HepG2 (cell line): ENCODE results near the gene PEX11B. TPM values are rescaled to one million over a fixed set of nuclear protein-coding genes. Genes with fewer than 3 reads are reported as not detected.

ENCODE experiments used
- ARNT2 ChIP-seq: sonication (generic); formaldehyde crosslinking; IDR thresholded peaks from 2 replicates; pipeline ENCODE4 v1.8.0; 2022; ENCODE audit warnings: mild to moderate bottlenecking, low read depth, missing genetic modification reagents, moderate library complexity
- ELF1 ChIP-seq: sonication (generic); formaldehyde crosslinking; IDR thresholded peaks from 2 replicates; pipeline ENCODE4 v1.4.0; 2020; ENCODE audit warnings: missing genetic modification reagents
- KLF16 ChIP-seq, 2 experiments: sonication (generic) in 1 of 2; formaldehyde crosslinking in 1 of 2; IDR thresholded peaks; 2 replicates each; pipeline versions ENCODE4 v1.6.1 to v1.8.0; 2016 to 2023; ENCODE audit warnings: missing genetic modification reagents in 2 of 2, missing compliant biosample characterization in 1 of 2
- MAFK ChIP-seq, 2 experiments: IDR thresholded peaks in 1 of 2; conservative IDR thresholded peaks in 1 of 2; 2 replicates each; pipeline ENCODE4 v1.6.1; 2011; ENCODE audit warnings: improper control_type of control experiment in 2 of 2, low read length in 2 of 2
- SP5 ChIP-seq: IDR thresholded peaks from 2 replicates; pipeline ENCODE4 v1.6.1; 2016; ENCODE audit warnings: low read depth, borderline replicate concordance
- ZKSCAN8 ChIP-seq: IDR thresholded peaks from 2 replicates; pipeline ENCODE4 v1.6.1; 2016; ENCODE audit warnings: borderline replicate concordance, missing genetic modification reagents, missing compliant biosample characterization
- ZMYM4 ChIP-seq: sonication (generic); formaldehyde crosslinking; IDR thresholded peaks from 2 replicates; pipeline ENCODE4 v1.8.1; 2023; ENCODE audit warnings: mild to moderate bottlenecking, missing genetic modification reagents
- ZSCAN30 ChIP-seq: sonication (generic); formaldehyde crosslinking; IDR thresholded peaks from 2 replicates; pipeline ENCODE4 v1.5.0; 2020; ENCODE audit warnings: mild to moderate bottlenecking, missing genetic modification reagents
- polyA plus RNA-seq, 8 experiments: library from polyadenylated mRNA; depleted of rRNA in 3 of 8; stranded (reverse) in 7 of 8; unstranded in 1 of 8; fragments of >200 nt; fragmentation: Illumina TruSeq in 4 of 8; extraction: Trizol in 4 of 8; gene quantifications; 2 replicates each; pipeline versions ENCODE4 v1.2.1 to v1.2.3, GENCODE V29; 2011 to 2016; ENCODE audit warnings: low read depth in 4 of 8, missing spikeins in 1 of 8, mixed read lengths in 1 of 8; ENCODE audit not compliant: insufficient read depth in 1 of 8
- total RNA-seq, 5 experiments: library from RNA; depleted of rRNA; stranded (reverse); fragments of >200 nt; fragmentation: Illumina TruSeq; extraction: Trizol; gene quantifications; 2 replicates each; pipeline ENCODE4 v1.2.3, GENCODE V29; 2016; ENCODE audit warnings: low read depth in 1 of 5
- TF ChIP-seq, protein P1 (sequence below): sonication (generic); formaldehyde crosslinking; IDR thresholded peaks from 2 replicates; pipeline ENCODE4 v1.9.0; 2021; ENCODE audit warnings: missing genetic modification reagents, mild to moderate bottlenecking, borderline replicate concordance
- TF ChIP-seq, protein P2 (sequence below): sonication (generic); formaldehyde crosslinking; IDR thresholded peaks from 2 replicates; pipeline ENCODE4 v1.4.0; 2020; ENCODE audit warnings: missing genetic modification reagents
- TF ChIP-seq, protein P3 (sequence below): sonication (generic); formaldehyde crosslinking; IDR thresholded peaks from 2 replicates; pipeline ENCODE4 v1.4.0; 2020; ENCODE audit warnings: missing genetic modification reagents

The PEX11B gene
- total and polyA plus RNA-seq, 2 of the 13 experiments (the other 11 are each of a cell fraction or from before 2014, with no cell fraction given), result 21.6 to 48.4 TPM

DNA sequence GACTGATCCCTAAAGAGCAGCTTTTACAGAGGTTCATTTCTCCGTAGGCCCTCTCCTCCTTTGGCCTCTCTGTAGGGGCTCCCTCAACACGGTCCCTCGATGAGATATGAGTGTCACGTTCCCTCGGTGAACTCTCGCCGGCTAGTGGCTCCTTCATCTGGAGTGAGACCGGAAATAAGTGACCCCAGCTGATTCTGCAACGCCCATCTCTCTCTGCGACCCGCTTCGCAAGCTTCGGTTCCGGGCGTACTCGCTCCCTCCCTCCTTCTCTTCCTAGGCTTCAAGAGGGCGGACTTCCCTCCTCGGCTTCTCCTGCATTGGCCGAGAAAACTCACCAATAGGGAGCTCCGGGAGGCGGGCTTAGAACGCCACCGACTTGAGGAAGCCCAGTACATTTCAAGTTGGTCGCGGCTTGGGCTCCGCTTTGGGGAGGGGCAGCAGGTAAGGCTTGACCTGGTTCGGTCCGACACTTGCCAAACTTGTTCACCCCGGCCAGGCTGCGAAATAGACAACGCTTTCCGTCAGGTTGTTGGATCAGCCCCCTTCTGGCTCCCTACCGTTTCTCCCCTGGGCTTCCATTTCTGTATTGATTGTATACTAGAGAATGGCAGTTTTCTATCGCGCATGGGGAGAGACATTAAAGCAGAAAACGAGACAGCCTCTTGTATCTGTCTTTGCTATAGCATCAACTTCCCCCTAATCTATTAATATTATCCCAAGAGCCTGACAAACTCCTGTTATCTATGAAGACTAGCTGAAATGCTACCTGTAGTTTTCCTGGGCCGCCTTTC lies 46.0 kb upstream of the PEX11B start, which contains the start of the genes ANKRD34A and POLR3GL (continued):
- TF ChIP-seq, protein P1, sequence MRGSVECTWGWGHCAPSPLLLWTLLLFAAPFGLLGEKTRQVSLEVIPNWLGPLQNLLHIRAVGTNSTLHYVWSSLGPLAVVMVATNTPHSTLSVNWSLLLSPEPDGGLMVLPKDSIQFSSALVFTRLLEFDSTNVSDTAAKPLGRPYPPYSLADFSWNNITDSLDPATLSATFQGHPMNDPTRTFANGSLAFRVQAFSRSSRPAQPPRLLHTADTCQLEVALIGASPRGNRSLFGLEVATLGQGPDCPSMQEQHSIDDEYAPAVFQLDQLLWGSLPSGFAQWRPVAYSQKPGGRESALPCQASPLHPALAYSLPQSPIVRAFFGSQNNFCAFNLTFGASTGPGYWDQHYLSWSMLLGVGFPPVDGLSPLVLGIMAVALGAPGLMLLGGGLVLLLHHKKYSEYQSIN, result no peak
- no peak for TF ChIP-seq SP5 (CRISPR knock-in tag)
- peak; percentile 24; the same call in 1 of the 2 replicates for TF ChIP-seq ZMYM4
- TF ChIP-seq ZKSCAN8 (CRISPR knock-in tag), result 0 out of 2 replicates have a peak, but pooled peaks have one; percentile 27
- TF ChIP-seq KLF16 (CRISPR knock-in tag; IDR thresholded peaks at IDR 0.05), result peak in 1 of 2 experiments; percentile 74; a peak in 2 of 4 replicates
- no peak for TF ChIP-seq ZSCAN30
- TF ChIP-seq, protein P2, sequence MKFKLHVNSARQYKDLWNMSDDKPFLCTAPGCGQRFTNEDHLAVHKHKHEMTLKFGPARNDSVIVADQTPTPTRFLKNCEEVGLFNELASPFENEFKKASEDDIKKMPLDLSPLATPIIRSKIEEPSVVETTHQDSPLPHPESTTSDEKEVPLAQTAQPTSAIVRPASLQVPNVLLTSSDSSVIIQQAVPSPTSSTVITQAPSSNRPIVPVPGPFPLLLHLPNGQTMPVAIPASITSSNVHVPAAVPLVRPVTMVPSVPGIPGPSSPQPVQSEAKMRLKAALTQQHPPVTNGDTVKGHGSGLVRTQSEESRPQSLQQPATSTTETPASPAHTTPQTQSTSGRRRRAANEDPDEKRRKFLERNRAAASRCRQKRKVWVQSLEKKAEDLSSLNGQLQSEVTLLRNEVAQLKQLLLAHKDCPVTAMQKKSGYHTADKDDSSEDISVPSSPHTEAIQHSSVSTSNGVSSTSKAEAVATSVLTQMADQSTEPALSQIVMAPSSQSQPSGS (CRISPR knock-in tag), result no peak
- TF ChIP-seq MAFK (conservative IDR thresholded peaks at IDR 0.05 in 1 of 2, IDR thresholded peaks at IDR 0.05 in 1 of 2; ENCODE audit: low read length in 2 of 2), result no peak
- TF ChIP-seq ARNT2 (CRISPR knock-in tag), result 0 out of 2 replicates have a peak, but pooled peaks have one; percentile 22
- TF ChIP-seq, protein P3, sequence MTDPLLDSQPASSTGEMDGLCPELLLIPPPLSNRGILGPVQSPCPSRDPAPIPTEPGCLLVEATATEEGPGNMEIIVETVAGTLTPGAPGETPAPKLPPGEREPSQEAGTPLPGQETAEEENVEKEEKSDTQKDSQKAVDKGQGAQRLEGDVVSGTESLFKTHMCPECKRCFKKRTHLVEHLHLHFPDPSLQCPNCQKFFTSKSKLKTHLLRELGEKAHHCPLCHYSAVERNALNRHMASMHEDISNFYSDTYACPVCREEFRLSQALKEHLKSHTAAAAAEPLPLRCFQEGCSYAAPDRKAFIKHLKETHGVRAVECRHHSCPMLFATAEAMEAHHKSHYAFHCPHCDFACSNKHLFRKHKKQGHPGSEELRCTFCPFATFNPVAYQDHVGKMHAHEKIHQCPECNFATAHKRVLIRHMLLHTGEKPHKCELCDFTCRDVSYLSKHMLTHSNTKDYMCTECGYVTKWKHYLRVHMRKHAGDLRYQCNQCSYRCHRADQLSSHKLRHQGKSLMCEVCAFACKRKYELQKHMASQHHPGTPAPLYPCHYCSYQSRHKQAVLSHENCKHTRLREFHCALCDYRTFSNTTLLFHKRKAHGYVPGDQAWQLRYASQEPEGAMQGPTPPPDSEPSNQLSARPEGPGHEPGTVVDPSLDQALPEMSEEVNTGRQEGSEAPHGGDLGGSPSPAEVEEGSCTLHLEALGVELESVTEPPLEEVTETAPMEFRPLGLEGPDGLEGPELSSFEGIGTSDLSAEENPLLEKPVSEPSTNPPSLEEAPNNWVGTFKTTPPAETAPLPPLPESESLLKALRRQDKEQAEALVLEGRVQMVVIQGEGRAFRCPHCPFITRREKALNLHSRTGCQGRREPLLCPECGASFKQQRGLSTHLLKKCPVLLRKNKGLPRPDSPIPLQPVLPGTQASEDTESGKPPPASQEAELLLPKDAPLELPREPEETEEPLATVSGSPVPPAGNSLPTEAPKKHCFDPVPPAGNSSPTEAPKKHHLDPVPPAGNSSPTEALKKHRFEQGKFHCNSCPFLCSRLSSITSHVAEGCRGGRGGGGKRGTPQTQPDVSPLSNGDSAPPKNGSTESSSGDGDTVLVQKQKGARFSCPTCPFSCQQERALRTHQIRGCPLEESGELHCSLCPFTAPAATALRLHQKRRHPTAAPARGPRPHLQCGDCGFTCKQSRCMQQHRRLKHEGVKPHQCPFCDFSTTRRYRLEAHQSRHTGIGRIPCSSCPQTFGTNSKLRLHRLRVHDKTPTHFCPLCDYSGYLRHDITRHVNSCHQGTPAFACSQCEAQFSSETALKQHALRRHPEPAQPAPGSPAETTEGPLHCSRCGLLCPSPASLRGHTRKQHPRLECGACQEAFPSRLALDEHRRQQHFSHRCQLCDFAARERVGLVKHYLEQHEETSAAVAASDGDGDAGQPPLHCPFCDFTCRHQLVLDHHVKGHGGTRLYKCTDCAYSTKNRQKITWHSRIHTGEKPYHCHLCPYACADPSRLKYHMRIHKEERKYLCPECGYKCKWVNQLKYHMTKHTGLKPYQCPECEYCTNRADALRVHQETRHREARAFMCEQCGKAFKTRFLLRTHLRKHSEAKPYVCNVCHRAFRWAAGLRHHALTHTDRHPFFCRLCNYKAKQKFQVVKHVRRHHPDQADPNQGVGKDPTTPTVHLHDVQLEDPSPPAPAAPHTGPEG, result no peak
- peak; percentile 74 for TF ChIP-seq ELF1 (CRISPR knock-in tag)
